Activated naive CD8-positive, alpha-beta T cell treated with anti-CD3 and anti-CD28 coated beads, Interleukin-2, amount 50 U/mL, for 24 hours (primary cell): ENCODE results near the gene SNX1.
"Not testable (repeated sequence)": the region's sequence is repeated elsewhere in the genome, so short reads cannot be mapped to it uniquely, and the experiment has no call there.

ENCODE experiments used
- ATAC-seq: fragments of 150-1000 bp; cut with Tn5 transposase; one replicate; pipeline ENCODE4 v1.10.0; 2021
- DNase-seq: peaks from one replicate; pipeline ENCODE4 v3.0.0; 2021
- H3K27ac Mint-ChIP-seq: one replicate; pipeline ENCODE4 v1.8.0; 2021; ENCODE audit warnings: mild to moderate bottlenecking, mixed read lengths
- H3K27me3 Mint-ChIP-seq: one replicate; pipeline ENCODE4 v1.8.0; 2021; ENCODE audit warnings: mixed read lengths
- H3K36me3 Mint-ChIP-seq: one replicate; pipeline ENCODE4 v1.8.0; 2021; ENCODE audit warnings: low read depth, mixed read lengths
- H3K4me1 Mint-ChIP-seq: one replicate; pipeline ENCODE4 v1.8.0; 2021; ENCODE audit warnings: mixed read lengths
- H3K4me3 Mint-ChIP-seq: one replicate; pipeline ENCODE4 v1.8.0; 2021; ENCODE audit warnings: mild to moderate bottlenecking, moderate library complexity, mixed read lengths
- H3K9me3 Mint-ChIP-seq: one replicate; pipeline ENCODE4 v1.8.0; 2021; ENCODE audit warnings: mixed read lengths

SNX1 gene

DNA sequence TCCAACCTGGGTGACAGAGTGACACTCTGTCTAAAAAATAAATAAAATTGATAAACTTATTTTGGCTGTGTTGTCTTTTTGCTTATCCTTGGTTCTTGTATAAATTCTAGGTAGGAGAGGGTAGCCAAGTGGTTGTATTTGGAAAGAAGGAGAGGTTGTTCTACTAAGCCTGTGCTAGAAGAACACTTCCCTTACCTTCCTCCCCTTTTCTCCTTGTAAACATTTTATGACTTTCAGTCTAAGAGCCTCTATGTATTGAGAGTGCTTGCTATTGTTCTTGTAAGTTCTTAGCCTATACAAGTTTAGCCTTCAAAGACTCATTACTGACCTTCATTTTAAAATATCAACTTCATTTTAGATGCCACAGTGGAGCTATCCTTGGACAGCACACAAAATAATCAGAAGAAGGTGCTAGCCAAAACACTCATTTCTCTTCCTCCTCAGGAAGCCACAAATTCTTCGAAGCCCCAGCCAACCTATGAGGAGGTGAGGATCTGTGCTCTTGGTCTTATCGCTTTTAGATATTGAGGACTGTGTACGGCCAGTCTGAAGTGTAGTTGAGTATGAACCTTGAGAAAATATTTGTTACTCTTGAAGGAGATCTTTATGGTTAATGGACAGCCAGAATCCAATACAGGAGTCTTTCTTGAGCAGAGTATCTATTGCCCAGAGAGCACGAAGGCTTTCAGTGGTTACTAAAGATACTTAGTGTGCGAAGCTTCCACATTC is 22.1 kb downstream of the SNX1 start:
- peaks cover 2% of the 10 kb centered on the region for H3K4me1 Mint-ChIP-seq
- no peak overlapping the region for H3K27ac Mint-ChIP-seq
- no peak for DNase-seq
- no peaks in the 10 kb centered on the region for H3K27me3 Mint-ChIP-seq
- H3K36me3 Mint-ChIP-seq, result peaks cover 37% of the 10 kb centered on the region
- no peaks in the 10 kb centered on the region for H3K9me3 Mint-ChIP-seq
- H3K4me3 Mint-ChIP-seq, result no peak overlapping the region
- no peak for ATAC-seq

DNA sequence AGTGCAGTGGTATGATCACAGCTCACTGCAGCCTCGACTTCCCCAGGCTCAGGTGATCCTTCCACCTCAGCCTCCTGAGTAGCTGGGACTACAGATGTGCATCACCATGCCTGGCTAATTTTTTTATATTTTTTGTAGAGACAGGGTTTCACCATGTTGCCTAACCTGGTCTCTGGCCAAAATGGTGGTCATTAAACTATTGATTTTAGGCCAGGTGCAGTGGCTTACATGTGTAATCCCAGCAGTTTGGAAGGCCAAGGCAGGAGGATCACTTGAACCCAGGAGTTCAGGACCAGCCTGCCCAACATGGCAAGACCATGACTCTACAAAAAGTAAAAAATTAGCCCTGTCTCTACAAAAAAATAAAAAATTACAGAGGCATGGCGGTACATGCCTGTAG is 24.5 kb downstream of the SNX1 start:
- H3K27me3 Mint-ChIP-seq, ATAC-seq, H3K27ac Mint-ChIP-seq, H3K4me1 Mint-ChIP-seq, H3K9me3 Mint-ChIP-seq, DNase-seq, H3K4me3 Mint-ChIP-seq: not testable (repeated sequence)
- H3K36me3 Mint-ChIP-seq, result peaks cover 32% of the 10 kb centered on the region

DNA sequence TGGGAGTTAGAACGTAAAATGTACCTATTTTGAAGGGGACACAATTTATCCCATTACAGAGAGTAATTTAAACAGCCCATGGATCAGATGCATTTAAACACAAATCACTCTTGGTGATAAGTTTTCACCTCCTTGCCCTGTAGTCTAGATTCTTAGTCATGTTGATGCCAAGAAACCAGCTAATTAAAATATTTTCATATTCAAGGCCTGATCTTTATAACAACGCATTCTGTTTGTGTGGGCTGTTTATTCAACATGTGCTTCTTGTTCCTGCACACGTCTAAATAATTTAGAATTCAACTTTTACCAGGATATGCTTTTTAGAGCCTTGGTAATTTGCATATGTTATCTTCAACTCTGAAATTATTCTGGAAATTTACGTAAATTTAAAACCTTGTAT is 25.8 kb downstream of the SNX1 start:
- no peaks in the 10 kb centered on the region for H3K4me1 Mint-ChIP-seq
- ATAC-seq, result no peak
- DNase-seq, result no peak
- no peak overlapping the region for H3K27ac Mint-ChIP-seq
- no peaks in the 10 kb centered on the region for H3K27me3 Mint-ChIP-seq
- no peaks in the 10 kb centered on the region for H3K9me3 Mint-ChIP-seq
- H3K4me3 Mint-ChIP-seq, result no peak overlapping the region
- peaks cover 33% of the 10 kb centered on the region for H3K36me3 Mint-ChIP-seq

DNA sequence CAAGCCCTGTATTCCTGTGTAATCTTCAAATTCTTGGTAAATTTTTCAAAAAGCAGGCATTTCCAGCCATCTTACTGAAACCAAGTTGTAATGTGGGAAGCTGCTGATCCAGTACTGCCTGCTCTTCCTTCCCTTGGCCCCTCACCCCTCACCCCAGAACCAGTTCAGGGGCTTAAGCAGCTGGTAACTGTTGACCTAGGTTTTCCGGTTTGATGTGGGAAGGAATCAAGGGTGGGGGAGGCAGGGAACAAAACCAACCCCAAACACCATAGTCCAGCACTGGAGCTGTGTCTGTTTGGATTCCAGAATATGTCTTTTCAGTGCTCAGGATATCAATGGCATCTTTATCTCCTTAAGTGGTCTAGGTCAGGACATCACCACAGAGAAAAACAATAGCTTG is 26.7 kb downstream of the SNX1 start:
- no peak for DNase-seq
- Mint-ChIP-seq H3K4me1 (no peaks in the 10 kb centered on the region), H3K9me3 (no peaks in the 10 kb centered on the region), H3K4me3 (no peak overlapping the region), H3K27me3 (no peaks in the 10 kb centered on the region), H3K36me3 (peaks cover 37% of the 10 kb centered on the region), H3K27ac (no peak overlapping the region)
- no peak for ATAC-seq

DNA sequence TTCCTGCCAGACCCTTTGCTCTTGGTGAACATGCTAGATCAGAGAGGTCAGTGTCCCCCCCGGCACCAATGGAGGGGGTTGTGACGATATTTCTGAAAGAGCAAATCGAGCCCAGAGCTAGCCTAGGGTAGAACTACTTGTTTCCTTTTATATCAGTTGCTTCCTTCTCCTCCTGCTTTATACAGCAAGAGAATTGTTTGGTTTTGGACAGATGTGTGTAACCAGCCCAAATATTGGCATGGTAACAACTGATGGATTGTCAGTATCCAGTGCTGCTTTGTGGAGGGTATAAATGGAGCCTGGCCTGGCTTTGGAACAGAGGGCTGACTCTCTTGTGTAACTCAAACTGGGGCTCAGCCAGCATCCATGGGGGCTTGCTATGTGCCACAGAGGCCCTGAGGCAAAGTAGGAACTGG is 27.2 kb downstream of the SNX1 start:
- no peaks in the 10 kb centered on the region for H3K4me1 Mint-ChIP-seq
- peaks cover 39% of the 10 kb centered on the region for H3K36me3 Mint-ChIP-seq
- no peaks in the 10 kb centered on the region for H3K9me3 Mint-ChIP-seq
- ATAC-seq (no peak), DNase-seq (no peak)
- no peaks in the 10 kb centered on the region for H3K27me3 Mint-ChIP-seq
- H3K4me3 Mint-ChIP-seq, result no peak overlapping the region
- no peak overlapping the region for H3K27ac Mint-ChIP-seq

DNA sequence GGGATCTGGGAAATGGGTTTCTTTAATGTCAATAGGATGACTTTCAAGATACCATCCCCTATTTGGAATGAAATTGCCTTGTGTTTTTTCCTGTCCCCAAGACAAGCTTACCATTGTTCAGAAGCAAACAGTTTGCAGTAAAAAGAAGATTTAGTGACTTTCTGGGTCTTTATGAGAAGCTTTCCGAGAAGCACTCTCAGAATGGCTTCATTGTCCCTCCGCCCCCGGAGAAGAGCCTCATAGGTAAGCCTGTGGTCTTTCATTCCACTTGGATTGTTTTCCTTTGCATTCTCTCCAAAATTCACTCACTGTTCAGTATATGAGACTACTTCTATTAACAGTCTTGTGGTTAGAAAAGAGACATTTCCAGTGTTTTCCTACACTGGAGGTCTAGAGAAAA is 30.2 kb downstream of the SNX1 start:
- DNase-seq (no peak), ATAC-seq (no peak)
- Mint-ChIP-seq H3K36me3 (peaks cover 42% of the 10 kb centered on the region), H3K27me3 (no peaks in the 10 kb centered on the region), H3K4me1 (no peaks in the 10 kb centered on the region), H3K4me3 (no peak overlapping the region), H3K9me3 (no peaks in the 10 kb centered on the region), H3K27ac (no peak overlapping the region)

DNA sequence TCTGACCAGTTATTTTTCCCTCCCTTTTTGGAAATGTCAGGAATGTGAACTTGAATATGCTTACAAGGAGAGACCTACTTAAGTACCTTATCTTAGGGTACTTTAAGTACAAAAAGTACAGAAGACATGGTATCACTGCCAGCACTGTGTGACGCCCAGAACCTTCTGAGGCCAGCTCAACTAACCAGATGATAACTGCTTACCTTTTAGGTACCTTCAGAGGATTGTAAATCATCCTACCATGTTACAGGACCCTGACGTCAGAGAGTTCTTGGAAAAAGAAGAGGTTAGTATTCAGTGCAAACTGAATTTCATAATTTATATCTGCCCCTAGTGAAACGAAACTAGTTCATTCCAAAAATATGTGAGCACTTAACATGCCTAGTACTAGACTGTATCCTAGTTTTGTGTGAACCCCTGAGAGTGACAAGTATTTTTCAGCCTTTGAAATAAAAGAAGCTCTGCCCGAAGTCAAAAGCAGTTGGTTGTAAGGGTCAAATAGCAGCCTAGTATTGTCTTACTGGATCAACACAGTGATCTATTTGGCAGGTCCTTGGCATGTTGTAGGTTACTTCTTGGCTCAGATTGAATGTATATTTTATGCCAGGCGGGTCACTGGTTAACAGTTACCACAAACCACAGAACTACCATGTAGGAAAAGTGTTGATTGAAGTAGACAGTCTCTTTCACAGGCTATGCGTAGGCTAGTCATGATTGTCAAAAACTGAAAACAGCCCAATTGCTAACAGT is 31.9 kb downstream of the SNX1 start:
- no peak overlapping the region for H3K4me3 Mint-ChIP-seq
- H3K9me3 Mint-ChIP-seq, result no peaks in the 10 kb centered on the region
- peaks cover 51% of the 10 kb centered on the region for H3K36me3 Mint-ChIP-seq
- no peak for DNase-seq
- no peak for ATAC-seq
- H3K27me3 Mint-ChIP-seq, result no peaks in the 10 kb centered on the region
- no peaks in the 10 kb centered on the region for H3K4me1 Mint-ChIP-seq
- no peak overlapping the region for H3K27ac Mint-ChIP-seq

DNA sequence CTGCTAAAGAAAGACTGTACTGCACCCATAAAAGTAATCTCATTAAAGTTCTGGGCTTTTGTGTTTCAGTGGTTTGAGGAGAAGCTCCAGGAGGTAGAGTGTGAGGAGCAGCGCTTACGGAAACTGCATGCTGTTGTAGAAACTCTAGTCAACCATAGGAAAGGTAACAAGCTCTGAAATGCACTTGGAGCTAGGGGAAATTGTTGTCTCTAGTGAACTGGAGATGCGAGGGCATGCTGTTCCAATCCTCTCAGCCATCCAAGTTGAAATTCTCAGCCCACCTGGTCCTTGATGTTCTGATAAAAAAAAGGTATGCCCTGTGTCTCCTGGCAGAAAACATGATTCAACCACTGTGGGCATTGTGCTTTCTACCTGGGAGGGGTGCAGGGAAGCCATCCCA is 34.4 kb downstream of the SNX1 start:
- Mint-ChIP-seq H3K27ac (no peak overlapping the region), H3K4me3 (no peak overlapping the region), H3K27me3 (no peaks in the 10 kb centered on the region), H3K36me3 (peaks cover 55% of the 10 kb centered on the region), H3K4me1 (no peaks in the 10 kb centered on the region), H3K9me3 (no peaks in the 10 kb centered on the region)
- ATAC-seq, result no peak
- DNase-seq, result no peak

DNA sequence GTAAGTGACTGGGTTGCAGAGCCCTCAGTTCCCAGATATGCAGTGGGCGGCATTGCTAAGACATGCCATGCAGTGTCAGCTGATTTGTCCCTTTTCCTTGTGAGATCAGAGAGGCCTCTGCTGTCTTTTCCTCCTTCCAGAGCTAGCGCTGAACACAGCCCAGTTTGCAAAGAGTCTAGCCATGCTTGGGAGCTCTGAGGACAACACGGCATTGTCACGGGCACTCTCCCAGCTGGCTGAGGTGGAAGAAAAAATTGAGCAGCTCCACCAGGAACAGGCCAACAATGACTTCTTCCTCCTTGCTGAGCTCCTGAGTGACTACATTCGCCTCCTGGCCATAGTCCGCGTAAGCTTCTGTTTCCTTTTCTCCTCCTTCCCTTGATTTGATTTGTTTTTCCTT is 35.8 kb downstream of the SNX1 start:
- ATAC-seq (no peak), DNase-seq (no peak)
- no peaks in the 10 kb centered on the region for H3K9me3 Mint-ChIP-seq
- no peak overlapping the region for H3K4me3 Mint-ChIP-seq
- no peak overlapping the region for H3K27ac Mint-ChIP-seq
- H3K36me3 Mint-ChIP-seq, result peaks cover 51% of the 10 kb centered on the region
- no peaks in the 10 kb centered on the region for H3K4me1 Mint-ChIP-seq
- no peaks in the 10 kb centered on the region for H3K27me3 Mint-ChIP-seq

DNA sequence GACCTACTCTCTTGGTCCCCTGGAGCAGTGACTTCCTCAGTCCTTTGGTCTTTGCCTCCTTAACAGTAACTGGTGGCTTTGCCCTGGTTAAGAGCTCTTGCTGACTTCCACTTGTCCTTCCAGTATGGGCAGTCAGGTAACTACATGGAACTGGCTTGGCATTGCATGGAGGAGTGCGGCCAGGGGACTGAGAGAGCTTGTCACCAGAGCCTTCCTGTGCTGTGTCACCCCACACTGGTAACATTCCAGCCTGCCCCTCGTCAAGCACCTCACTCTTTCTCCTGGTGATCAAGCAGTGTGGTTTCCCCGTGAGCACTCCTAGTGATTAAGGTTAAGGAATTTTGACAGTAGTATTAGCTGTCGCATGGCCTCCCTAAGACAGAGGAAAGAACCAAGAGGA is 36.4 kb downstream of the SNX1 start:
- Mint-ChIP-seq H3K9me3 (no peaks in the 10 kb centered on the region), H3K4me1 (no peaks in the 10 kb centered on the region), H3K27me3 (no peaks in the 10 kb centered on the region), H3K4me3 (no peak overlapping the region), H3K36me3 (peaks cover 51% of the 10 kb centered on the region), H3K27ac (no peak overlapping the region)
- no peak for ATAC-seq
- DNase-seq, result no peak

DNA sequence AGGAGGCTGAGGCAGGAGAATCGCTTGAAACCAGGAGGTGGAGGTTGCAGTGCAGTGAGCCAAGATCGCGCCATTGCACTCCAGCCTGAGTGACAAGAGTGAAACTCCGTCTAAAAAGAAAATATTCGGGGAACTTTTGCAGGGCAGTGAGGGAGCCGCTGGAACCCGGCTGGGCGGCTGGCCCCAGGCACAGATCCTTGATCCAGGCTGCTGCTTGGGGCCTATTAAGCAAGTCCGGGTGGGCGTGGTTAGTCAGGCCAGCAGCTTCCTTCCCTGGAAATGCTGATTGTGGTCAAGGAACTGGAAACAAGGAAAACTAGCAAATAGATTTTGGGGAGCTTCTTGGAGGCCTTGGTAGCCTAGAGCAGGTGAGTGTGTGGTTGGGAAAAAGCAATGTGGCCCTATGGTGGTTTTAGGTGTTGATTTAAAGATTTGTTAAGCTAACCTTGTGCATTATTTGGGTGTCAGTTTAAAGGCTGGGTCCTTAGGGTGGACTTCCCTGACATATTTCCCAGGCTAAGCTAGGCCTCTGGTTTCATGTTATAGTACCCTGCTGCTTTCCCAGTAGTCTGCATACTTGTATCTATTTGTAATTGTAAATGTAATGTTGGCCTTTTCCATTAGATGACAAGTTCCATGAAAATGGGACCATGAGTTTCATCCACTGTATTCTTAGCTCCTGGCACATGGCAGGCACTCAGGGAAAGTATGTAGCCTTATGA is 38.0 kb downstream of the SNX1 start:
- no peaks in the 10 kb centered on the region for H3K4me1 Mint-ChIP-seq
- H3K27ac Mint-ChIP-seq, result no peak overlapping the region
- DNase-seq, result no peak
- peaks cover 42% of the 10 kb centered on the region for H3K36me3 Mint-ChIP-seq
- H3K4me3 Mint-ChIP-seq, result no peak overlapping the region
- H3K27me3 Mint-ChIP-seq, result no peaks in the 10 kb centered on the region
- H3K9me3 Mint-ChIP-seq, result no peaks in the 10 kb centered on the region
- ATAC-seq, result no peak

DNA sequence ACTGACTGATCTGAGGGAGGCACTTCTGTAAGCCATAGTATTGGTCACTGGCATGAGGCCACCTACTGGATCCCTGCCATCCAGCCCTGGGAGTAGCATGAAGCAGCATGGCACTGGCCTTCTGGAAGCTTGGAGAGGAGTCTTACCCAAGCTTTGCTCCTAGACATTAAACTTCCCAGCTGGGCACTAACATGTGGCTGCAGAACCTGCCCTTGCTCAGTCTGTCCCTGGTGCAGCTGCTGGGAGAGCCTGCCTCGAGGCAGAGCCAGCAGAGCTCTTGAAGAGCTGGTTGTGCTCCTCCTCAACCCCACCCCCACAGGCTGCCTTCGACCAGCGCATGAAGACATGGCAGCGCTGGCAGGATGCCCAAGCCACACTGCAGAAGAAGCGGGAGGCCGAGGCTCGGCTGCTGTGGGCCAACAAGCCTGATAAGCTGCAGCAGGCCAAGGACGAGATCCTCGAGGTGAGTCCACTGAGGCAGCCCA is 38.6 kb downstream of the SNX1 start:
- H3K27me3 Mint-ChIP-seq, result no peaks in the 10 kb centered on the region
- no peaks in the 10 kb centered on the region for H3K9me3 Mint-ChIP-seq
- peaks cover 38% of the 10 kb centered on the region for H3K36me3 Mint-ChIP-seq
- H3K4me1 Mint-ChIP-seq, result no peaks in the 10 kb centered on the region
- H3K4me3 Mint-ChIP-seq, result no peak overlapping the region
- ATAC-seq (no peak), DNase-seq (no peak)
- H3K27ac Mint-ChIP-seq, result no peak overlapping the region

DNA sequence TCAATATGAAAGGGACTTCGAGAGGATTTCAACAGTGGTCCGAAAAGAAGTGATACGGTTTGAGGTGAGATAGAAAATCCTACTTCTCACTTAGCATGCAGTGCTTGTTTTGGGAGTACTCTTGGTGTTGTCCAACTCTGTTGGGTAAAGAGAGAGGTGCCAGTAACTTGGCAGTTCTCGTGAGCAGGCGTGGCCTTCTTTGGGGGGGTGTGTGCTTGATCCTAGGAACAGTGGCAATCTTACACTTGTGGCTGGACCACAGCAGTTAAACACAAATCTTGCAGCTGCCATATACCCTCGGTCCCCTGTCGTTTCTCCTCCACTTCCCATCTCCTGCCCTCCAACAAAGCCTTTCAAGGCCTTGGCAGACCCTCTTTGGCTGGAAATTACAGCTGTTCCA is 40.6 kb downstream of the SNX1 start:
- H3K27me3 Mint-ChIP-seq, result no peaks in the 10 kb centered on the region

DNA sequence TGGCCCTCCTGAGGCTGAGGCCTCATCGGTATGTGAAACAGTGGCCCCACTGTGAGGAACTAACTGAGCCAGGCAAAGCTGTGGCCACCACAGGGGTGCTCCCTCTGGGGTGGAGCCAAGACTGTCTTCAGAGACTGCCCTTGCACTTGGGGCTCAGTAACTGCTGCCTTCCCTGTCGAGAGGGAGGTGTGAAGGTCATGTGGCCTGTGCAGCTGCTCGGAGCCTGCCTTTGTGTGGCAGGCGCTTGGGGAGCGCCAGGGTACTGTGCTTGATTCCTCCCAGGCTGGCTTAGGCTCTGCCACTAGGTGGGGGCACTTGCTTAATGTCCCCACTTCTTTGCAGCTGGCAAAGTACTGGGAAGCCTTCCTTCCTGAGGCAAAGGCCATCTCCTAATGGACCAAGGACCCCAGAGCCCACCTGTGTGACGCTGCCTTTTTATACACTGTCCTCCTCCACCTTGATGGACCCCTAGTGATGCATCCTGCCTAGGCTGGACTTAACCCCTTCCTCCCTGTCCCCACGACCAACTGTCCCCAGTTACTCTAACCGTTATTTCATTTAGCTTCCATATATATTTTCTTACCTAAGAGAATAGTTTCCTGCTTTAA is 41.5 kb downstream of the SNX1 start:
- Mint-ChIP-seq H3K9me3 (no peaks in the 10 kb centered on the region), H3K4me3 (no peak overlapping the region), H3K27ac (no peak overlapping the region), H3K27me3 (no peaks in the 10 kb centered on the region), H3K36me3 (peaks cover 27% of the 10 kb centered on the region), H3K4me1 (no peaks in the 10 kb centered on the region)
- no peak for DNase-seq
- ATAC-seq, result peak; percentile 43

More for the DNA sequence above, 40.6 kb downstream of the SNX1 start:
- no peak overlapping the region for H3K4me3 Mint-ChIP-seq
- ATAC-seq (no peak), DNase-seq (no peak)
- H3K4me1 Mint-ChIP-seq, result no peaks in the 10 kb centered on the region
- H3K9me3 Mint-ChIP-seq, result no peaks in the 10 kb centered on the region
- peaks cover 35% of the 10 kb centered on the region for H3K36me3 Mint-ChIP-seq
- no peak overlapping the region for H3K27ac Mint-ChIP-seq
